Retina (tissue), 1 donor: ENCODE measurements around the gene GNB1L.

Experiments
- DNase-seq: peaks from one replicate; pipeline ENCODE4 v3.0.0-alpha.2; 2016

Gene GNB1L

DNA sequence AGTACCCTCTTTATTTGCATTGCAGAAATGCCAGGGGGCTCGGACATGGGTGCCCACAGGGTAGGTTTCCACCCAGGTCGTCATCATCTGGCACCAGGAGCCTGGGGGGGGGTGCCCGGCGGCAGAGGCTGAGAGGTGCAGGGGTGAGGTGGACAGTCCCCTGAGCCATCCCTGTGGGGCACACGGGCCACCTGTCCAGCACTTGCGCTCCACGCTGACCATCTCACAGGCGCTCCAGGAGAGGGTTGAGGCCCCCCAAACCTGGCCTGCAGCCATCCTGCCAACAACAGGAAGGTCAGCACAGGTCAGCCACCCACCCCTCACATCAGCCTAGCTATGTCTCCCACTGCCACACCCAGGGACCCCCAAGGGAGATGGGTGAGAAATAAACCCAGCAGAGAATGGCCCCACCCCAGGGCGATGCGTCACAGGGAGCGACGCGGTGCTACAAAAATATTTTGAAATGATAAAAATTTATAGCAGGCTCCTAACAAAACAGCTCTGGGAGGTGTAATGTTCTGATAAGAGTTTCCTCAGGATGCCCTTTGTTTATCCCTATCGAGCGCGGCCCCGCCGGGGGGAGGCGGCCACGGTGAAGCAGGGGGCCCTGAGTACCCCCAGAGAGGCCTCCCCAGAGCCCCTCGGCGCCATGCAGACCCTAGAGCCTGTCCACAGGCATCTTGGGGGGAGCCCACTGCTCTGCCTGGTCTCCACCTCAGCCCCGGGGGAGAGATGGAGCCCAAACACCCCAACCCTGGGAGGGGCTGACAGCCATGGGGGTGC lies 21.0 kb upstream of the GNB1L start:
- no peak for DNase-seq

GRCh38 chr22:19875061-19875530 lies 20.4 kb upstream of the GNB1L start:
- no peak for DNase-seq

DNA sequence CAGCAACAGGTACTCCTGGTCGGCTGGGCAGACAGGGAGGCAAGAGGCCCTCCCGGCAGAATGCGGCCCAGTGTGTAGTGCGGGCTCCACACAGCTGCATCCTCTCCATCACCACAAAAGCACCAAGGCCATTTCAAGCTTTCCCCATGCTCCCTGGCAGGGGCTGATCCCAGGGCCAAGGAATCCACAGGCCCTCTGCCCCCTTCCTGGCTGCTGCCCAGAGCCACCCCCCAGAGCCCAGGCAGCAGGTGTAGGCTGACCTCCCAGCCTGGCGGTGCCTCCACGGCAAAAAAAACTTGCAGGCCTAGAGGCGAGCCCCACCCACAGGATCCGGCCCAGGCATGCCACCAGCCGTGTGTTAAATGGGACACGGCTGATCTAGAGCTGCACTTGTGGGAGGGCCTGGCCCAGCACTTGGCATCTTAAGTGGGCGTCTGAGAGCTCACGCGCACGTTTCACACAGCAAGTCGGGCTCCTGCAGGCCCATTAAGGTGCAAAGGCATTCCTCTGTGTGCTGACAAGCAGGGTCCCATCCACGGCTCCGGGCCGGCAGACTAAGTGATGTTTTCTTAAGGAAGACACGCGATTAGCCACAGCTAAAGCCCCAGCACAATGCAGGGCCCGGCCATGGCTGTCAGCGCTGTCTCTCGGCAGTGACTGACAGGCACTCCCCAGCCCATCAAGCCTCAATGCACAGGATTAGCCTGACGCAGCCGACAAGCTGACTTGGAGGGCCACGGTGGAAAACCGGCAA lies 19.8 kb upstream of the GNB1L start:
- peak; percentile 83 for DNase-seq

GRCh38 chr22:19873960-19874306 lies 19.3 kb upstream of the GNB1L start:
- DNase-seq, result no peak

DNA sequence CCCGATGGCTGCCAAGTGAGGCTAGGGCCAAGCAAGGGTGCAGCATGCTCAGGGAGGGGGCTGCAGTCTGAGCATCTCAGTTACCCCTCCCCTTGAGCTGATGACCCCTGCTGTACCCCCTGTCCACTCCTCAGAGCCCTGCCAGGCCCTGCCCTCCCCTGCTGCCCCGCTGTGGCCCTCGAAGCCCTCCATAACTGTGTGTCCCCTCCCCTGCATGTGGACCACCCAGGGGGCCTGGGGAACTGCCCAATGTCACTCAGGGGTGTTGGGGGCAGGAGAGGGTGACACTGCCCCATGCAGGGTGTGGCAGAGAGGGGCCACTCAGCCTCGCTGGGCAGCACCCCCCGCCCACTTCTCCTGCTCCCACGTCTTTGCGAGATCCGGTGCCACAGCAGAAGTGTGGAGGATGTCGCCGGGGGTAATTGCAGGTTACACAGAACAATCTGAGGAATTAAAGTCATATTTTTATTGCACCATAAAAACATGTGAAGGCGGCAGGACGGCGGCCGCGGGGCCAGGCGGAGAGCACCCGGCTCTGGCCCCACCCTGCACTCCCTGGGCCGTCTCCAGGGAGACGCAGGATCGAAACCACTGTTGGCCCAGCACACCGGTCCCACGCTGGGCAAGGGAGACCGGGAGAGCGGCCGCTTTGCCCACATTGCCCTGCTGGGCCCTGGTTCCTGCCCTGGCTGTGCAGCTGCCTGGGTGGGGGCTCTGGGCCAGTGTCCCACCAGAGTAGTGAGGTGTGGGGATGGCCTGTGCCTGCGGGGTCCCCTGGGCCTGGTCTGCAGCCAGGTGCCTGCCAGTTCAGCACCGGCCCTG lies 18.7 kb upstream of the GNB1L start:
- DNase-seq, result no peak

GRCh38 chr22:19872779-19873137 lies 18.1 kb upstream of the GNB1L start:
- no peak for DNase-seq

DNA sequence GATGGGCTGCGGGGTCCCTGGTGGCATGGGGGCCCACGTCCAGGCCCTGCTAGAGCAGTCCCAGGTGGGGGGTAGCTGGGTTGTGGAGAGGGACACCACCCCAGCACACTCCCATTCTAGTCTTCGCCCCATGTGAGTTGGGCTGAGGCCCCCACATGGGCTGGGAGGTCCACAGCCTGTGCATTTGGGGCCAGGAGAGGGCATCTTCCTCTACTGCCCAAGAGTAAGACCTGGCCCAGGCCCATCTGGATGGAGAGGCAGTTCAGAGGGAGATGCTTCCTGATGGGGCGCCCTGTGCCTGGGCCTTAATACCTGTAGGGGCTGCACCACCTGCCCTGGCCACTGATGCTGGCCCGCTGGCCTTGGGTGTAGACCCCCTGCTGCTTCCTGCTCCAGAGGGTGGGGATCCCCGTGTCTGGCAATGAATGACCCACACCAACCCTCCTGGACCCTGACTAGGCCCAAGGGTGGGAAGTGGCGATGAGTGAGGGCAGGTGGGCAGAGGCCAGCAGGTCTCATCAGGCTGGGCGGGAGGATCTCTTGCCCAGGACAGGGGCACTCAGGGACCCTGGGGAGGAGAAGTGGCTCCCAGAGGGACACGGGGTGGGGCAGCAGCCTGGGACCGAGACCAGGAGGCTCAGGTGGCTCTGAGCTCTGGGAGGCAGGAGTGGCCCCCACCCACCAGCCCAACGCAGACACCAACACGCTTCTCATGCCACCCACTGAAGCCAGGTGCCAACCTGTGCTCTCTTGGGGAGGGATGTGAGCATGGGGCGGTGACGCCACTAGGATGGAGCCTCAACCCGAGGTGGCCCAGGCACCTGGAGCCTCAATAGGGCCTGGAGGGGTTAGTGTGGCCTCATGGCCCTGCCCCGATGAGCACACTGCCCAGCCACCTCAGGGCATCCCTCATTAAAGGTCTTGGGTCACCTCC lies 17.4 kb upstream of the GNB1L start:
- no peak for DNase-seq

GRCh38 chr22:19871023-19871844 lies 16.6 kb upstream of the GNB1L start:
- no peak for DNase-seq

DNA sequence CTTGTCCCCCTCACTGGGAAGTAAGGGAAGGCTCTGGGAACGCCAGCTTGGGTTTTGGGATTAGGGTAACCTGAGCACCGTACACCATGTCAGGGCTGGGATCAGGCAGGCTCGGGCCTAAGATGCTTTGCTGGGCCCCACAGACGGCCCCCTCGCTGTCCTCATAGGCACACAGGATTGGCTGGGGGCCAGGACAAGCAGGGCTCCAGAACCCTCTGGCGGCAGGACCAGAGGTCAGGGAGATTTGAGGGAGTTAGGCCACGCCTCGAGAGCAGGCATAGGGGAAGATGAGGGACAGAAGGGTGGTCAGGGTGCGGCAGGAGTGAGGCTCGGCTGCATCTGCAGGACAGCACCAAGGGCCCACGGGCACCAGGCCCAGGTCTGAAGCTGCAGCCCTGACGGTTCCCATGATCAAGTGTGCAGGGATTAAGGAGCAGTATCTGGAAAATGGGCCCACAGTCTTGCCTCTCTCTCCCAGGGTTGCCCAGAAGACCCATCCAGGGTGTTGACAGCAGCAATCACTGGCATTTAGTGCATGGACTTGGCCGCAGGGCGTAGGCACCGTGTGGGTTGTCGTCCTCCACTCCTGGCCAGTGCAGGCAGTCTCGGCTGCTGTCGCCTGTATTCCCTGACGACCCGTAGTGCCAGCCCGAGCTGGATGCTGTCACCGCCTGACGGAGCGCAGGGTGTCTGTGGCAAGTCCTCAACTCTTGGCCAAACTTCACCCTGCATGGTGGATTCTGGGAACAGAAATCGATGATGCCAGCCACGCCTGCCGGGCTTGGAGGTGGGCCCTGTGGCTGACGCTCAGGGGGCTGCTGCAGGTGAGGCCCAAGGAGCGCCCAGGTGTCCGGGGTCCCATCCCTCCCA lies 15.7 kb upstream of the GNB1L start:
- DNase-seq, result peak; percentile 4

GRCh38 chr22:19869497-19870152 lies 15.0 kb upstream of the GNB1L start:
- no peak for DNase-seq

DNA sequence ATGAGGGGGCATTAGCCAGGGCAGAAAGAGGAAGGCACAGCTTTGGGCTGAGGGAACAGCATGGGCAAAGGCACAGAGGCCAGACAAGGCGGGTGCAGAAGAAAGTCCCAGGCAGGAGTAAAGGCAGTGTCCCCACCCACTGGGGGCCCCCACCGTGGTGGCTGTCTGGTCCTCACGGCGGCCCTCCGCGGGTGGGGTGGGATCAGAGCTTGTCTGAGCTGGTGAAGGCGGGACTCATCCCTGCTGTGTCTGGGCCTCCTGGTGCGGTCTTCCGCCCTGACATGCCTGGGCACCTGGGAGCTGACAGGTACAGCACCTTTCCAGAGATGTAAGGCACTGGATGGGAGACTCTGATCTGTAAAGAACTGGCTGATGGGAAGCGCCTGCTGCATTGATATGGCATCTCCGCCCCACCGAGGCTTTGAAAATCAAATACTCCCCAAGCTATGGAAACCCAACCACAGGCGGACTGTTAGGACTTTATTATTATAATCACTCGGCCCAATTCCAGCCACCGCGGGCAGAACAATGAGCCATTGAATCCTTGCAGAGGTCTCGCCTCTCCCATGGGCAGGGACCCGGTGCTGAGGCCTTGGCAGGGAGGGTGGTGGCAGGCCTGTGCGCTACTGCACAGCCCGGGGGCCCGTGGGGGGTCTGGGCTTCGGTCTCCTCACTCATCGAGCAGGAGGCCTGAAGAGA lies 14.2 kb upstream of the GNB1L start:
- peak; percentile 45 for DNase-seq

- DNase-seq, result no peak
Observed at GRCh38 chr22:19868333-19868732, 13.7 kb upstream of the GNB1L start.

- no peak for DNase-seq
Observed at GRCh38 chr22:19867617-19868016, 12.9 kb upstream of the GNB1L start.

GRCh38 chr22:19866665-19867009 lies 12.0 kb upstream of the GNB1L start:
- DNase-seq, result no peak

DNA sequence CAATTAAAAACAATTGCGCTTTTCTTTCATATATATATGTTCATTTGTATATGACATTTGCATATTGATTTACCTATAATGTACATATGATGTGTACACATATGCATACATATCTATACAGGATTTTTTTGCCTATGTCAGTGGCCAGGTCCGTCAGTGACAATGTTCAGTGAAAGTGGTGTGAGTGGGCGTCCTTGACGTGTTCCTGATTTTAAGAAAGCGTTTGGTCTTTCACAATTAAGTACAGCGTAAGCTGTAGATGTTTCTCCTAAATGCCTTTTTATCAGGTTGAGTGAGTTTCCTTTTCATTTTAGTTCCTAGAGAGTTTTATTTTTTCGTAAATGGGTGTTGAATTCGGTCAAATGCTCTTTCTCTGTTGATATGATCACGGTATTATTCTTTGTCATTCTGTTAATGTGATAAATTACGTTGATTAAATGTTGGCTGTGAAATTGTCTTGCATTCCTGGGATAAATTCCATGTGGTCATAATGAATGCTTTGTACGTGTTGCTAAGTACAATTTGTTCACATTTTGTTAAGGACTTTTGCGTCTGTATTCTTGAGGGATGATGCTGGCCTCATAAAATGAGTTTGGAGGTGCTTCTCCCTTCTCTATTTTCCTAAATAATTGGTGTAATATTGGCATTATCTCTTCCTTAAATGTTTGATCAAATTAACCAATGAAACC lies 10.6 kb upstream of the GNB1L start:
- no peak for DNase-seq

- DNase-seq, result no peak
Observed at GRCh38 chr22:19864538-19865106, 9.9 kb upstream of the GNB1L start.

DNA sequence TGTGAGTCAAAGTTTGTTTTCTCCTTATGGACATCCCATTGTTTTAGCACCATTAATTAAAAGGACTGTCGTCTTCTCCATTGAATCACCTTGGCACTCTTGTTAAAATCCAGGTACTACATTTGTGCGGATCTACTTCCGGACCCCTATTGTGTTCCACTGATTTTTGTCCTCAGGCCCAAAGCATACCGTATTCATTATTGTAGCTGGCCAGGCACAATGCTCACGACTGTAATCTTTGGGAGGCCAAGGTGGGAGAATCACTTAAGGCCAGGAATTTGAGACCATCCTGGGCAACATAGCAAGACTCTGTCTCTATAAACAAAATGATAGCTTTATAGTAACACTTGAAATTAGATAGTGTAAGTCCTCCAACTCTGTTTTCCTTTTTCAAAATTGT lies 8.9 kb upstream of the GNB1L start:
- DNase-seq, result no peak

DNA sequence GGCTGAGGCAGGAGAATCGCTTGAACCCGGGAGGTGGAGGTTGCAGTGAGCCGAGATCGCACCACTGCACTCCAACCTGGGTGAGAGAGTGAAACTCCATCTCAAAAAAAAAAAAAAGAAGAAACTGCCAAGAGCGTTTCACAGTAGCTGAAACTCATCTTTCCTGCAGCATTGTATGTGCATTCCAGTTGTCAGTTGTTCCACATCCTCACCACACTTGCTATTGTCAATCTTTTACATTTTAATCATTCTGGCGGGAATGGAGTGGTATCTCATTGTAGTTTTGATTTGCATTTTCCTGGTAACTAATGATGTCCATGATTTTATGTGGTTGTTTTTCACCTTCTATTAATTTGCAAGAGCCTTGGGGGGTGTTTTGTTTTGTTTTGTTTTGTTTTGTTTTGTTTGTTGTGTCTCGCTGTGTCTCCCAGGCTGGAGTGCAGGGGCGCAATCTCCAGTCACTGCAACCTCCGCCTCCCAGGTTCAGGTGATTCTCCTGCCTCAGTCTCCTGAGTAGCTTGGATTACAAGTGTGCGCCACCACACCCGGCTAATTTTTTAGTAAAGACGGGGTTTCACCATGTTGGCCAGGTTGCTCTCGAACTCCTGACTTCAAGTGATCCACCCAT lies 8.1 kb upstream of the GNB1L start:
- DNase-seq, result no peak
